ENCODE results near the gene RMP24.

- no peak for TF ChIP-seq POLR2AphosphoS5 (IDR thresholded peaks at IDR 0.05)
- TF ChIP-seq POLR2A (IDR thresholded peaks at IDR 0.05) = no peak
- TF ChIP-seq CTCF (IDR thresholded peaks at IDR 0.05 in 8 of 11, conservative IDR thresholded peaks at IDR 0.05 in 3 of 11) = no peak
These were observed 45.6 kb upstream of the RMP24 start for GRCh38 chr18:35926884-35927283.

Measured in spleen (tissue), 7 donors.